GM12875 (cell line): ENCODE results near the gene STK32B.
"Not testable (repeated sequence)": the region's sequence is repeated elsewhere in the genome, so short reads cannot be mapped to it uniquely, and the experiment has no call there.

Experiments
- H3K4me3 ChIP-seq: one replicate; pipeline ENCODE4 v1.5.1; 2011; ENCODE audit warnings: low read depth, low read length, control low read depth
- TF ChIP-seq, protein P1 (sequence below): IDR thresholded peaks from 2 replicates; pipeline ENCODE4 v1.5.1; 2011; ENCODE audit warnings: low read depth, mild to moderate bottlenecking, control low read depth, inconsistent platforms, low read length, moderate library complexity, borderline replicate concordance; ENCODE audit not compliant: insufficient read depth

The STK32B gene

DNA sequence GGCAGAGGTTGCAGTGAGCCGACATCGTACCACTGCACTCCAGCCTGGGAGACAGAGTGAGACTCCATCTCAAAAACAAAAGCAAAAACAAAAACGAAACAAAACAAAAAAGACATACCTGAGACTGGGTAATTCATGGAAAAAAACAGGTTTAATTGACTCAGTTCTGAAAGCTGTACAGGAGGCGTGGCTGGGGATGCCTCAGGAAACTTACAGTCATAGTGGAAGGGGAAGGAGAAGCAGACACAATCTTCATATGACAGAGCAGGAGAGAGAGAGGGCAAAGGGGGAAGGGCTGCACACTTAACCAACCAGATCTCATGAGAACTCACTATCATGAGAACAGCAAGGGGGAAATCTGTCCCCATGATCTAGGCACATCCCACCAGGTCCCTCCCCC is 229.5 kb downstream of the STK32B start:
- TF ChIP-seq, protein P1, sequence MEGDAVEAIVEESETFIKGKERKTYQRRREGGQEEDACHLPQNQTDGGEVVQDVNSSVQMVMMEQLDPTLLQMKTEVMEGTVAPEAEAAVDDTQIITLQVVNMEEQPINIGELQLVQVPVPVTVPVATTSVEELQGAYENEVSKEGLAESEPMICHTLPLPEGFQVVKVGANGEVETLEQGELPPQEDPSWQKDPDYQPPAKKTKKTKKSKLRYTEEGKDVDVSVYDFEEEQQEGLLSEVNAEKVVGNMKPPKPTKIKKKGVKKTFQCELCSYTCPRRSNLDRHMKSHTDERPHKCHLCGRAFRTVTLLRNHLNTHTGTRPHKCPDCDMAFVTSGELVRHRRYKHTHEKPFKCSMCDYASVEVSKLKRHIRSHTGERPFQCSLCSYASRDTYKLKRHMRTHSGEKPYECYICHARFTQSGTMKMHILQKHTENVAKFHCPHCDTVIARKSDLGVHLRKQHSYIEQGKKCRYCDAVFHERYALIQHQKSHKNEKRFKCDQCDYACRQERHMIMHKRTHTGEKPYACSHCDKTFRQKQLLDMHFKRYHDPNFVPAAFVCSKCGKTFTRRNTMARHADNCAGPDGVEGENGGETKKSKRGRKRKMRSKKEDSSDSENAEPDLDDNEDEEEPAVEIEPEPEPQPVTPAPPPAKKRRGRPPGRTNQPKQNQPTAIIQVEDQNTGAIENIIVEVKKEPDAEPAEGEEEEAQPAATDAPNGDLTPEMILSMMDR = no peak
- no peak overlapping the region for H3K4me3 ChIP-seq

DNA sequence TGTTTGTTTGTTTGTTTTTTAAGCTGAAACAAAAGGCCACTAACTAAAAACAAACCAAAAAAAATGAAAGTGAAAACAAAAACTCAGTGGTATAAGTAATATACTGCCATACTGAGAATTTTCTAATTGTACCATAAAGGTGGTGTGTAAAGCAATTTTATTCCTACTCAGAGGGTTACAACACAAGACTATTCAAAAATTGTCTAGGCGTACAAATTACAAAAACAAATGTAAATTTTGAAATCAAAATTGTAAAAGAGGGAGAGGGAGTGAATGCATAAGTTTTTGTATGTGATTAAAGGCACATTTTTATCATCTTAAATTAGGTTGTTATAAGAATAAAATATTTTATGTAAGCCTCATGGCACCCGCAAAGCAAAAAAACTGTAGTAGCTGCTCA is 232.6 kb downstream of the STK32B start:
- no peak overlapping the region for H3K4me3 ChIP-seq
- TF ChIP-seq, protein P1 = no peak

DNA sequence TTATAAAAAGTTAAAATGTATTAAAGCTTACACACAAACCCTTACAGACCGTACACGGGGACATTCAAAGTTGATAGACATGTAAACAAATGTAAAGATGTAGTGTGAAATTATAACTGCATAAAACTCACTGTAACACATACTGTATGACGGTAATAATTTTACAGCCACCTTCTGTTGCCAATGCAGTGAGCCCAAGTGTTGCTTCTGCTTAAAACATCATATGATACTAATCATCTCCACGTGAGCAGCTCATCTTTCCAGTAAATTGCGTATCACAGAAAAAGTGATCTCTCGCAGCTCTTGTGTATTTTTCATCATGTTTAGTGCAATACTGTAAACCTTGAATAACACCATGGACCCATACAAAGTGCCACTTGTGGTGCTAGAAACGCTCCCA is 233.2 kb downstream of the STK32B start:
- TF ChIP-seq, protein P1 = no peak

DNA sequence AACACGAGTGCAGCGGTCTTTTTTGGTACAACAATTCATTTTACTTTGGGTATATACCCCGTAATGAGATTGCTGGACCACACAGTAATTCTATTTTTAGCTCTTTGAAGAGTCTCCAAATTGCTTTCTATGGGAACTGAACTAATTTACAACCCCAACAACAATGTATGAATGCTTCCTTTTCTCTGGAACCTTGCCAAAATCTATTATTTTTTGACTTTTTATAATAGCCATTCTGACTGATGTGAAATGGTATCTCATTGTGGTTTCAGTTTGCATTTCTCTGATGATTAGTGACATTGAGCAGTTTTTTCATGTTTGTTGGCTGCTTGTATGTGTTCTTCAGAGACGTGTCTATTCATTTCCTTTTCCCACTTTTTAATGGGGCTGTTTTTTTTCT is 240.8 kb downstream of the STK32B start:
- TF ChIP-seq, protein P1 = no peak
- H3K4me3 ChIP-seq = no peak overlapping the region

More for the DNA sequence above, 233.2 kb downstream of the STK32B start:
- H3K4me3 ChIP-seq = no peak overlapping the region

DNA sequence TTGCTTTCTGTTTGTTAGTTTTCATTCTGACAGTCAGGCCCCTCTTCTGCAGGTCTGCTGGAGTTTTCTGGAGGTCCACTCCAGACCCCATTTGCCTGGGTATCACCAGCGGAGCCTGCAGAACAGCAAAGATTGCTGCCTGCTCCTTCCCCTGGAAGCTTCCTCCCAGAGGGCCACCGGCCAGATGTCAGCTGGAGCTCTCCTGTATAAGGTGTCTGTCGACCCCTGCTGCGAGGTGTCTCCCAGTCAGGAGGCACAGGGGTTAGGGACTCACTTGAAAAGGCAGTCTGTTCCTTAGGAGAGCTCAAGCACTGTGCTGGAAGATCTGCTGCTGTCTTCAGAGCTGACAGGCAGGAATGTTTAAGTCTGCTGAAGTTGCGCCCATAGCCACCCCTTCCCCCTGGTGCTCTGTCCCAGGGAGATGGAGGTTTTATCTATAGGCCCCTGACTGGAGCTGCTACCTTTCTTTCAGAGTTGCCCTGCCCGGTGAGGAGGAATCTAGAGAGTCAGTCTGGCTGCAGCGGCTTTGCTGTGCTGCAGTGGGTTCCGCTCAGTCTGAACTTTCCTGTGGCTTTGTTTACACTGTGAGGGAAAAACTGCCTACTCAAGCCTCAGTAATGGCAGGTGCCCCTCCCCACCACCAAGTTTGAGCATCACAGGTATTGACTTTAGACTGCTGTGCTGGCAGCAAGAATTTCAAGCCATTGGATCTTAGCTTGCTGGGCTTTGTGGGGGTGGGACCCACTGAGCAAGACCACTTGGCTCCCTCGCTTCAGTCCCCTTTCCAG is 246.9 kb downstream of the STK32B start:
- not testable (repeated sequence) for H3K4me3 ChIP-seq

DNA sequence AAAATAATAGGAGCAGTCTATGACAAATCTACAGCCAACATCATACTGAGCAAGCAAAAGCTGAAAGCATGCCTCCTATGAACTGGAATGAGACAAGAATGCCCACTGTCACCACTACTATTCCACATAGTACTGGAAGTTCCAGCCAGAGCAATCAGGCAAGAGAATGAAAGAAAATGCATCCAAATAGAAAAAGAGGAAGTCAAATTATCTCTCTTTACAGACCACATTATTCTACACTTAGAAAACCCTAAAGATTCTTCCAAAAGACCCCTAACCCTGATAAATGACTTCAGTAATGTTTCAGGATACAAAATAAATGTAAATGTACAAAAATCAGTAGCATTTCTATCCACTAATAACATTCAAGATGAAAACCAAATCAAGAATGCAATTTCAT is 249.0 kb downstream of the STK32B start:
- H3K4me3 ChIP-seq = no peak overlapping the region
- TF ChIP-seq, protein P1 = no peak

DNA sequence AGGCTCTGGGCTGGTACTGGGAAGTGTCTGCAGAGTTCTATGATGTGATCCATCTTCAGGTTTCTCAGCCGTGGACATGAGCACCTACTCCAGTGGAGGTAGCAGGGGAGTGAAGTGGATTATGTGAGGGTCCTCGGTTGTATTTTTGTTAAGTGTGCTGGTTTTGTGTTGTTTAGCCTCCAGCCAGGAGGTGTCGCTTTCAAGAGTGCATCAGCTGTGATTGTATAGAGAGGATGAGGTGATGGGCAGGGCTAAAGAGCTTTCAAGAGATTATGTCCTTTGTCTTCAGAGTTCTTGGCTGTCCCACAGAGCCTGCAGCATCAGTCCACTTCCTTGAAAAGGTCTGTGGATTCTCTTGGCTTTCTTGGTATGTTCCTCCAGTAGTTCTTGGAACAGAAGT is 256.6 kb downstream of the STK32B start:
- H3K4me3 ChIP-seq = no peak overlapping the region
- TF ChIP-seq, protein P1 = no peak

DNA sequence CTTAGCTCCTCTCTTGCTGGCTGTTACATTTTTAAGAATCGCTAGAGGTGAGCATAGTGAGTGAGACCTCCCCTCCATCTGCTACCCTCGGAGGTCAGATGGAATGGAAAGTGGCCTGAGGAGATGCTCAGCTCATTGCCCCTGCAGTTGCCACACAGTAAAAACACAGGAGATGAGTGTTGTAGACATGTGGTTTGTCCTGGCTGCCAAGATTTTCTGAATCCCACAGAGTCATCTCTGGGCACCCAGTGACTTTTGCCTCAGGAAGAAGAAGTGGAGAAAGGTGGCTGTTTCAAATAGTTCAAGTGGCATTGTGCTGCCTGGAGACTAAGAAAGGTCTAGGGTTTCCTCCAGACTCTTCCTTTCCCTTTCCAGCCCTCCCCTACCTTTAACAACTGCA is 271.0 kb downstream of the STK32B start:
- TF ChIP-seq, protein P1 = no peak
- H3K4me3 ChIP-seq = no peak overlapping the region
